Measurements from ENCODE around the gene MRTFB. TPM values are rescaled to one million over a fixed set of nuclear protein-coding genes. Genes with fewer than 3 reads are reported as not detected.

The MRTFB gene
- total RNA-seq, 4 donors from 2014 or later: 31.9 to 128 (median 56.4) TPM

GRCh38 chr16:14289692-14290340 is 218.7 kb downstream of the MRTFB start:
- DNase-seq (ENCODE audit: low spot score in 2 of 2): peak in 1 of 2 donors; percentile 56
- no peak overlapping the region for H3K4me3 ChIP-seq (ENCODE audit: low read depth, poor library complexity, severe bottlenecking)
- TF ChIP-seq CTCF (IDR thresholded peaks at IDR 0.05) (no peak), POLR2A (IDR thresholded peaks at IDR 0.05) (no peak)
- 47 to 50% methylated on average over 9 of the region's 9 CpGs for WGBS, 2 donors
- intact Hi-C loops (cut with DNase I; ENCODE audit: low total_unique reads): no loop called here

- 87 to 90% methylated on average over 8 of the region's 8 CpGs for WGBS, 2 donors
- intact Hi-C loops (cut with DNase I; ENCODE audit: low total_unique reads): no loop called here
- no peak overlapping the region for H3K4me3 ChIP-seq (ENCODE audit: low read depth, poor library complexity, severe bottlenecking)
- TF ChIP-seq POLR2A (IDR thresholded peaks at IDR 0.05) (no peak), CTCF (IDR thresholded peaks at IDR 0.05) (no peak)
- no peak for DNase-seq (ENCODE audit: low spot score in 2 of 2)
Measured at GRCh38 chr16:14291286-14291685, 220.2 kb downstream of the MRTFB start.

- intact Hi-C loops (cut with DNase I; ENCODE audit: low total_unique reads): no loop called here
- no peak for TF ChIP-seq CTCF (IDR thresholded peaks at IDR 0.05)
- TF ChIP-seq POLR2A (IDR thresholded peaks at IDR 0.05): no peak
- peak in 1 of 2 donors; percentile 72 for DNase-seq (ENCODE audit: low spot score in 2 of 2)
- WGBS, 2 donors: 73 to 77% methylated on average over 10 of the region's 10 CpGs
- H3K4me3 ChIP-seq (ENCODE audit: low read depth, poor library complexity, severe bottlenecking): no peak overlapping the region
Measured at GRCh38 chr16:14292051-14292825, 221.1 kb downstream of the MRTFB start.

GRCh38 chr16:14296663-14297062 is 225.5 kb downstream of the MRTFB start:
- peak in 1 of 3 donors; percentile 18 for TF ChIP-seq CTCF (IDR thresholded peaks at IDR 0.05)
- no peak for TF ChIP-seq POLR2A (IDR thresholded peaks at IDR 0.05)
- DNase-seq (ENCODE audit: low spot score in 2 of 2): no peak
- WGBS, 2 donors: 95 to 97% methylated on average over 3 of the region's 3 CpGs
- H3K4me3 ChIP-seq (ENCODE audit: low read depth, poor library complexity, severe bottlenecking): no peak overlapping the region
- intact Hi-C loops (cut with DNase I; ENCODE audit: low total_unique reads): no loop called here

- 46 to 63% methylated on average over 19 to 24 of the region's 24 CpGs for WGBS, 2 donors
- no peak for TF ChIP-seq POLR2A (IDR thresholded peaks at IDR 0.05)
- no peak for TF ChIP-seq CTCF (IDR thresholded peaks at IDR 0.05)
Measured at GRCh38 chr16:14298374-14299122, 227.4 kb downstream of the MRTFB start.

More at GRCh38 chr16:14298374-14299122, 227.4 kb downstream of the MRTFB start:
- intact Hi-C loops (cut with DNase I; ENCODE audit: low total_unique reads): no loop called here
- no peak overlapping the region for H3K4me3 ChIP-seq (ENCODE audit: low read depth, poor library complexity, severe bottlenecking)
- no peak for DNase-seq (ENCODE audit: low spot score in 2 of 2)

Measured in lower leg skin (tissue), 4 donors.